GM23338 (cell line): ENCODE measurements around the gene LRRC3. TPM values are rescaled to one million over a fixed set of nuclear protein-coding genes. Genes with fewer than 3 reads are reported as not detected.
A peak's percentile ranks its signal among the peaks of the same experiment; 100 is the strongest.

Source experiments
- ATAC-seq: fragments of 200-7000 bp; cut with Tn5 transposase; 3 replicates; pipeline ENCODE4 v1.9.1; 2020
- DNase-seq: peaks from one replicate; pipeline ENCODE4 v3.0.0-alpha.2; 2015; ENCODE audit warnings: low spot score
- H2AFZ ChIP-seq: fragments of 200-600 bp; sonication (generic); 2 replicates; pipeline ENCODE4 v1.8.0; 2016; ENCODE audit warnings: antibody characterized with exemption, mild to moderate bottlenecking, moderate library complexity
- H3F3A ChIP-seq: fragments of 200-600 bp; sonication (generic); replicated peaks from 2 replicates; pipeline ENCODE4 v1.8.0; 2017; ENCODE audit warnings: antibody characterized with exemption, mixed run types, low read depth
- H3K27ac ChIP-seq: fragments of 200-600 bp; sonication (generic); 2 replicates; pipeline ENCODE4 v1.6.1; 2016; ENCODE audit warnings: low read depth
- H3K27me3 ChIP-seq: fragments of 200-600 bp; sonication (generic); 2 replicates; pipeline ENCODE4 v1.8.0; 2016; ENCODE audit warnings: mild to moderate bottlenecking, mixed run types, moderate library complexity; ENCODE audit not compliant: insufficient read depth
- H3K36me3 ChIP-seq: fragments of 200-600 bp; sonication (generic); 2 replicates; pipeline ENCODE4 v1.8.0; 2016; ENCODE audit warnings: mild to moderate bottlenecking; ENCODE audit not compliant: insufficient read depth
- H3K4me1 ChIP-seq: fragments of 200-600 bp; sonication (generic); 2 replicates; pipeline ENCODE4 v1.8.0; 2016; ENCODE audit warnings: mild to moderate bottlenecking, moderate library complexity; ENCODE audit not compliant: insufficient read depth
- H3K4me2 ChIP-seq: fragments of 200-600 bp; sonication (generic); 2 replicates; pipeline ENCODE4 v1.7.1; 2017; ENCODE audit warnings: mixed run types
- H3K4me3 ChIP-seq: fragments of 200-600 bp; sonication (generic); 2 replicates; pipeline ENCODE4 v1.6.1; 2016; ENCODE audit warnings: mixed run types
- H3K79me2 ChIP-seq: fragments of 200-600 bp; sonication (generic); replicated peaks from 2 replicates; pipeline ENCODE4 v1.8.0; 2017; ENCODE audit warnings: mild to moderate bottlenecking; ENCODE audit not compliant: insufficient read depth
- H3K9me2 ChIP-seq: fragments of 200-600 bp; sonication (generic); 2 replicates; pipeline ENCODE4 v1.8.0; 2017; ENCODE audit not compliant: insufficient read depth
- H4K20me1 ChIP-seq: fragments of 200-600 bp; sonication (generic); replicated peaks from 2 replicates; pipeline ENCODE4 v1.8.0; 2017; ENCODE audit warnings: mild to moderate bottlenecking; ENCODE audit not compliant: insufficient read depth
- H3K27ac Mint-ChIP-seq: 2 replicates; pipeline ENCODE4 v1.8.0; 2020; ENCODE audit warnings: inconsistent platforms, mild to moderate bottlenecking, moderate library complexity, mixed read lengths
- H3K27me3 Mint-ChIP-seq: 3 replicates; pipeline ENCODE4 v1.8.0; 2022; ENCODE audit warnings: low read depth, mild to moderate bottlenecking, moderate library complexity, mixed read lengths, inconsistent platforms; ENCODE audit not compliant: insufficient read depth, poor library complexity
- H3K36me3 Mint-ChIP-seq: 3 replicates; pipeline ENCODE4 v1.8.0; 2021; ENCODE audit warnings: low read depth, mild to moderate bottlenecking, inconsistent platforms, moderate library complexity, mixed read lengths
- H3K4me1 Mint-ChIP-seq: 3 replicates; pipeline ENCODE4 v1.8.0; 2020; ENCODE audit warnings: mild to moderate bottlenecking, inconsistent platforms, mixed read lengths
- H3K4me3 Mint-ChIP-seq: 3 replicates; pipeline ENCODE4 v1.8.0; 2021; ENCODE audit warnings: moderate library complexity, mild to moderate bottlenecking, inconsistent platforms, mixed read lengths
- H3K9me3 Mint-ChIP-seq: 3 replicates; pipeline ENCODE4 v1.8.0; 2020; ENCODE audit warnings: moderate library complexity, mild to moderate bottlenecking, inconsistent platforms, mixed read lengths
- CREB1 ChIP-seq: fragments of 250-450 bp; sonication (Bioruptor Pico); IDR thresholded peaks from 2 replicates; pipeline ENCODE4 v1.5.0; 2020; ENCODE audit warnings: low read depth, mild to moderate bottlenecking, moderate library complexity
- CTCF ChIP-seq, 2 experiments: fragments of 200-600 bp in 1 of 2; sonication (generic) in 1 of 2; conservative IDR thresholded peaks; 2 replicates each; pipeline versions ENCODE4 v1.5.1 to v1.6.1; 2016 to 2017; ENCODE audit warnings: antibody characterized with exemption in 2 of 2, low read depth in 2 of 2, mild to moderate bottlenecking in 2 of 2, moderate library complexity in 1 of 2
- EZH2 ChIP-seq: fragments of 200-600 bp; sonication (generic); IDR thresholded peaks from one replicate; pipeline ENCODE4 v1.8.0; 2017; ENCODE audit warnings: antibody characterized with exemption, mild to moderate bottlenecking, low read depth; ENCODE audit not compliant: unreplicated experiment
- EZH2phosphoT487 ChIP-seq: fragments of 200-600 bp; sonication (generic); IDR thresholded peaks from one replicate; pipeline ENCODE4 v1.8.1; 2018; ENCODE audit warnings: antibody characterized with exemption; ENCODE audit not compliant: unreplicated experiment
- JUNB ChIP-seq: IDR thresholded peaks from one replicate; pipeline ENCODE4 v1.6.1; 2016; ENCODE audit warnings: antibody characterized with exemption; ENCODE audit not compliant: unreplicated experiment
- NANOG ChIP-seq: IDR thresholded peaks from 2 replicates; pipeline ENCODE4 v1.6.1; 2016; ENCODE audit warnings: antibody characterized with exemption, borderline replicate concordance
- POLR2AphosphoS5 ChIP-seq: IDR thresholded peaks from 2 replicates; pipeline ENCODE4 v1.6.1; 2016; ENCODE audit warnings: antibody characterized with exemption, low read depth
- REST ChIP-seq: IDR thresholded peaks from one replicate; pipeline ENCODE4 v1.6.1; 2018; ENCODE audit warnings: antibody characterized with exemption; ENCODE audit not compliant: unreplicated experiment
- STAT1 ChIP-seq: IDR thresholded peaks from one replicate; pipeline ENCODE4 v1.6.1; 2016; ENCODE audit warnings: antibody characterized with exemption; ENCODE audit not compliant: unreplicated experiment
- ZNF114 ChIP-seq: fragments of 250-450 bp; sonication (Bioruptor Pico); IDR thresholded peaks from 2 replicates; pipeline ENCODE4 v1.5.0; 2020; ENCODE audit warnings: mild to moderate bottlenecking, moderate library complexity
- ZNF331 ChIP-seq: fragments of 250-450 bp; sonication (Bioruptor Pico); IDR thresholded peaks from 2 replicates; pipeline ENCODE4 v1.5.0; 2020; ENCODE audit warnings: low read depth, mild to moderate bottlenecking, moderate library complexity
- polyA plus RNA-seq: library from polyadenylated mRNA; unstranded; fragments of >200 nt; fragmentation: Nextera tagmentation; extraction: Ambion mirVana; gene quantifications from 2 replicates; pipeline ENCODE4 v1.2.1, GENCODE V29; 2016
- total RNA-seq: library from RNA; depleted of rRNA; stranded (reverse); fragments of >200 nt; shearing (Covaris generic); gene quantifications from 2 replicates; pipeline ENCODE4 v1.2.3, GENCODE V29; 2014
- TF ChIP-seq, protein P1 (sequence below): fragments of 250-450 bp; sonication (Bioruptor Pico); IDR thresholded peaks from 2 replicates; pipeline ENCODE4 v1.5.0; 2020; ENCODE audit warnings: mild to moderate bottlenecking, moderate library complexity
- TF ChIP-seq, protein P2 (sequence below): IDR thresholded peaks from 2 replicates; pipeline ENCODE4 v1.6.1; 2016; ENCODE audit warnings: antibody characterized with exemption

Gene LRRC3
- total and polyA plus RNA-seq, 2 experiments from 2014 or later: 0.95 to 6.8 TPM

DNA sequence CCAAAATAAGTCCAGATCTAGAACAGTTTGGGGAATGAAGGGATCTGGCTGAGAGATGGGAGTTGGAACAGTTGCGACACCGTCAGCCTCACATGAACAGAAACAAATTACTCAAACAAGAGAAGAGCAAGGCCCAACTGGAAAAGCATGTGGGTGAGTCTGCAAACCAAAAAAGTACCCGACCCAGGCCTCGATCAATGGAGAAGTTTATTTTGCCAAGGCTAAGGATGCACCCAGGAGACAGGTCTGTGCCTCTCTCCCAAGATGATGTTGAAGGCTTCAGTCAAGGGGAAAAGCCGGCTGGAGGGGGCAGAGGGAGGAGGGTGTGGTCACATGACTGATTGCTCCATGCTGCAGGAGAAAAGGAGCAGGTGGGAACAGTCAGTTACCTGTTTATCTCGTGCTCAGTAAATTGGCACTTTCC is 42.4 kb downstream of the LRRC3 start:
- Histone ChIP-seq H3K27ac (0 out of 2 replicates have a peak overlapping the region, but pooled peaks have one; percentile 19), H2AFZ (no peak overlapping the region), H3K4me3 (no peak overlapping the region), H3K36me3 (peaks cover under 1% of the 10 kb centered on the region; the same call in 1 of the 2 replicates), H3F3A (no peaks in the 10 kb centered on the region), H4K20me1 (peaks cover 5% of the 10 kb centered on the region; the same call in 1 of the 2 replicates), H3K9me2 (no peaks in the 10 kb centered on the region), H3K79me2 (no peaks in the 10 kb centered on the region), H3K27me3 (no peaks in the 10 kb centered on the region), H3K4me1 (peaks cover 6% of the 10 kb centered on the region; the same call in 1 of the 2 replicates), H3K4me2 (no peak overlapping the region)
- H3K36me3 Mint-ChIP-seq: peaks cover 22% of the 10 kb centered on the region
- DNase-seq (no peak), ATAC-seq (peak; percentile 24)
- H3K27me3 Mint-ChIP-seq: peaks cover 8% of the 10 kb centered on the region
- H3K4me3 Mint-ChIP-seq: no peak overlapping the region; the same call in 2 of the 3 replicates
- peaks cover 23% of the 10 kb centered on the region for H3K9me3 Mint-ChIP-seq
- peaks cover 24% of the 10 kb centered on the region for H3K4me1 Mint-ChIP-seq
- no peak overlapping the region for H3K27ac Mint-ChIP-seq
- no peak for TF ChIP-seq STAT1
- no peak for TF ChIP-seq ZNF114 (CRISPR knock-in tag)
- no peak for TF ChIP-seq CREB1
- no peak for TF ChIP-seq NANOG
- no peak for TF ChIP-seq REST
- TF ChIP-seq JUNB: no peak
- no peak for TF ChIP-seq ZNF331
- TF ChIP-seq EZH2: no peak
- TF ChIP-seq EZH2phosphoT487: no peak
- TF ChIP-seq, protein P1, sequence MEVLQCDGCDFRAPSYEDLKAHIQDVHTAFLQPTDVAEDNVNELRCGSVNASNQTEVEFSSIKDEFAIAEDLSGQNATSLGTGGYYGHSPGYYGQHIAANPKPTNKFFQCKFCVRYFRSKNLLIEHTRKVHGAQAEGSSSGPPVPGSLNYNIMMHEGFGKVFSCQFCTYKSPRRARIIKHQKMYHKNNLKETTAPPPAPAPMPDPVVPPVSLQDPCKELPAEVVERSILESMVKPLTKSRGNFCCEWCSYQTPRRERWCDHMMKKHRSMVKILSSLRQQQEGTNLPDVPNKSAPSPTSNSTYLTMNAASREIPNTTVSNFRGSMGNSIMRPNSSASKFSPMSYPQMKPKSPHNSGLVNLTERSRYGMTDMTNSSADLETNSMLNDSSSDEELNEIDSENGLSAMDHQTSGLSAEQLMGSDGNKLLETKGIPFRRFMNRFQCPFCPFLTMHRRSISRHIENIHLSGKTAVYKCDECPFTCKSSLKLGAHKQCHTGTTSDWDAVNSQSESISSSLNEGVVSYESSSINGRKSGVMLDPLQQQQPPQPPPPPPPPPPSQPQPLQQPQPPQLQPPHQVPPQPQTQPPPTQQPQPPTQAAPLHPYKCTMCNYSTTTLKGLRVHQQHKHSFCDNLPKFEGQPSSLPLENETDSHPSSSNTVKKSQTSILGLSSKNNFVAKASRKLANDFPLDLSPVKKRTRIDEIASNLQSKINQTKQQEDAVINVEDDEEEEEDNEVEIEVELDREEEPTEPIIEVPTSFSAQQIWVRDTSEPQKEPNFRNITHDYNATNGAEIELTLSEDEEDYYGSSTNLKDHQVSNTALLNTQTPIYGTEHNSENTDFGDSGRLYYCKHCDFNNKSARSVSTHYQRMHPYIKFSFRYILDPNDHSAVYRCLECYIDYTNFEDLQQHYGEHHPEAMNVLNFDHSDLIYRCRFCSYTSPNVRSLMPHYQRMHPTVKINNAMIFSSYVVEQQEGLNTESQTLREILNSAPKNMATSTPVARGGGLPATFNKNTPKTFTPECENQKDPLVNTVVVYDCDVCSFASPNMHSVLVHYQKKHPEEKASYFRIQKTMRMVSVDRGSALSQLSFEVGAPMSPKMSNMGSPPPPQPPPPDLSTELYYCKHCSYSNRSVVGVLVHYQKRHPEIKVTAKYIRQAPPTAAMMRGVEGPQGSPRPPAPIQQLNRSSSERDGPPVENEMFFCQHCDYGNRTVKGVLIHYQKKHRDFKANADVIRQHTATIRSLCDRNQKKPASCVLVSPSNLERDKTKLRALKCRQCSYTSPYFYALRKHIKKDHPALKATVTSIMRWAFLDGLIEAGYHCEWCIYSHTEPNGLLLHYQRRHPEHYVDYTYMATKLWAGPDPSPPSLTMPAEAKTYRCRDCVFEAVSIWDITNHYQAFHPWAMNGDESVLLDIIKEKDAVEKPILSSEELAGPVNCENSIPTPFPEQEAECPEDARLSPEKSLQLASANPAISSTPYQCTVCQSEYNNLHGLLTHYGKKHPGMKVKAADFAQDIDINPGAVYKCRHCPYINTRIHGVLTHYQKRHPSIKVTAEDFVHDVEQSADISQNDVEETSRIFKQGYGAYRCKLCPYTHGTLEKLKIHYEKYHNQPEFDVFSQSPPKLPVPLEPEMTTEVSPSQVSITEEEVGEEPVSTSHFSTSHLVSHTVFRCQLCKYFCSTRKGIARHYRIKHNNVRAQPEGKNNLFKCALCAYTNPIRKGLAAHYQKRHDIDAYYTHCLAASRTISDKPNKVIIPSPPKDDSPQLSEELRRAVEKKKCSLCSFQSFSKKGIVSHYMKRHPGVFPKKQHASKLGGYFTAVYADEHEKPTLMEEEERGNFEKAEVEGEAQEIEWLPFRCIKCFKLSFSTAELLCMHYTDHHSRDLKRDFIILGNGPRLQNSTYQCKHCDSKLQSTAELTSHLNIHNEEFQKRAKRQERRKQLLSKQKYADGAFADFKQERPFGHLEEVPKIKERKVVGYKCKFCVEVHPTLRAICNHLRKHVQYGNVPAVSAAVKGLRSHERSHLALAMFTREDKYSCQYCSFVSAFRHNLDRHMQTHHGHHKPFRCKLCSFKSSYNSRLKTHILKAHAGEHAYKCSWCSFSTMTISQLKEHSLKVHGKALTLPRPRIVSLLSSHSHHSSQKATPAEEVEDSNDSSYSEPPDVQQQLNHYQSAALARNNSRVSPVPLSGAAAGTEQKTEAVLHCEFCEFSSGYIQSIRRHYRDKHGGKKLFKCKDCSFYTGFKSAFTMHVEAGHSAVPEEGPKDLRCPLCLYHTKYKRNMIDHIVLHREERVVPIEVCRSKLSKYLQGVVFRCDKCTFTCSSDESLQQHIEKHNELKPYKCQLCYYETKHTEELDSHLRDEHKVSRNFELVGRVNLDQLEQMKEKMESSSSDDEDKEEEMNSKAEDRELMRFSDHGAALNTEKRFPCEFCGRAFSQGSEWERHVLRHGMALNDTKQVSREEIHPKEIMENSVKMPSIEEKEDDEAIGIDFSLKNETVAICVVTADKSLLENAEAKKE (CRISPR knock-in tag): no peak
- TF ChIP-seq, protein P2, sequence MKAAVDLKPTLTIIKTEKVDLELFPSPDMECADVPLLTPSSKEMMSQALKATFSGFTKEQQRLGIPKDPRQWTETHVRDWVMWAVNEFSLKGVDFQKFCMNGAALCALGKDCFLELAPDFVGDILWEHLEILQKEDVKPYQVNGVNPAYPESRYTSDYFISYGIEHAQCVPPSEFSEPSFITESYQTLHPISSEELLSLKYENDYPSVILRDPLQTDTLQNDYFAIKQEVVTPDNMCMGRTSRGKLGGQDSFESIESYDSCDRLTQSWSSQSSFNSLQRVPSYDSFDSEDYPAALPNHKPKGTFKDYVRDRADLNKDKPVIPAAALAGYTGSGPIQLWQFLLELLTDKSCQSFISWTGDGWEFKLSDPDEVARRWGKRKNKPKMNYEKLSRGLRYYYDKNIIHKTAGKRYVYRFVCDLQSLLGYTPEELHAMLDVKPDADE: no peak
- TF ChIP-seq POLR2AphosphoS5: no peak
- TF ChIP-seq CTCF (conservative IDR thresholded peaks at IDR 0.05; ENCODE audit: low read depth in 2 of 2): no peak
